NB4 (cell line): ENCODE measurements around the gene SSPN.
A peak's percentile ranks its signal among the peaks of the same experiment; 100 is the strongest.

Experiments used
- DNase-seq: peaks from one replicate; pipeline ENCODE4 v3.0.0; 2010; ENCODE audit warnings: low read depth
- H3K4me3 ChIP-seq: one replicate; pipeline ENCODE4 v1.5.1; 2011; ENCODE audit warnings: mild to moderate bottlenecking, low read depth, low read length, moderate library complexity
- CTCF ChIP-seq: IDR thresholded peaks from one replicate; pipeline ENCODE4 v1.5.1; 2012; ENCODE audit warnings: low read depth, low read length
- MAX ChIP-seq: IDR thresholded peaks from 2 replicates; pipeline ENCODE4 v1.6.1; 2011; ENCODE audit warnings: low read depth, low read length
- MYC ChIP-seq: IDR thresholded peaks from 2 replicates; pipeline ENCODE4 v1.6.1; 2011; ENCODE audit warnings: low read depth, low read length
- POLR2A ChIP-seq: IDR thresholded peaks from 2 replicates; pipeline ENCODE4 v1.6.1; 2011; ENCODE audit warnings: mild to moderate bottlenecking; ENCODE audit not compliant: insufficient read length; ENCODE audit errors: extremely low read depth

The SSPN gene

GRCh38 chr12:26298785-26299621, 103.6 kb downstream of the SSPN start:
- no peak for TF ChIP-seq POLR2A
- TF ChIP-seq MYC, result peak; percentile 90
- TF ChIP-seq CTCF, result peak; percentile 35
- TF ChIP-seq MAX, result peak; percentile 89
- peak; percentile 96 for DNase-seq
- H3K4me3 ChIP-seq, result peak overlapping the region; percentile 52

- TF ChIP-seq MYC (no peak), CTCF (no peak), POLR2A (no peak), MAX (no peak)
- DNase-seq, result peak; percentile 38
- H3K4me3 ChIP-seq, result peak overlapping the region; percentile 52
Observed at GRCh38 chr12:26299751-26300150, 104.4 kb downstream of the SSPN start.
